NCI-H2107 treated with DMSO at 0.1 percent for 48 hours (cell line): ENCODE results near the gene RAI1.

ENCODE experiments used
- DNase-seq: peaks from one replicate; lab custom pipeline; 2025; ENCODE audit not compliant: unreplicated experiment; lab: John Stamatoyannopoulos, UW

The RAI1 gene

GRCh38 chr17:17812211-17813054 lies 131.2 kb downstream of the RAI1 start:
- no peak for DNase-seq

GRCh38 chr17:17813055-17813724 lies 131.9 kb downstream of the RAI1 start:
- no peak for DNase-seq

GRCh38 chr17:17813725-17814095 lies 132.5 kb downstream of the RAI1 start:
- no peak for DNase-seq

GRCh38 chr17:17814162-17815061 lies 133.2 kb downstream of the RAI1 start:
- no peak for DNase-seq

GRCh38 chr17:17815062-17815406 lies 133.8 kb downstream of the RAI1 start:
- DNase-seq, result no peak

GRCh38 chr17:17815436-17816200 lies 134.4 kb downstream of the RAI1 start:
- DNase-seq, result no peak

- DNase-seq, result no peak
Observed at GRCh38 chr17:17816240-17816814, 135.1 kb downstream of the RAI1 start.

GRCh38 chr17:17816831-17817551 lies 135.7 kb downstream of the RAI1 start:
- no peak for DNase-seq

- DNase-seq, result no peak
Observed at GRCh38 chr17:17817552-17817947, 136.3 kb downstream of the RAI1 start.

GRCh38 chr17:17818088-17818526 lies 136.8 kb downstream of the RAI1 start:
- no peak for DNase-seq

GRCh38 chr17:17819111-17819510 lies 137.9 kb downstream of the RAI1 start:
- DNase-seq, result no peak

- DNase-seq, result no peak
Observed at GRCh38 chr17:17819561-17819995, 138.3 kb downstream of the RAI1 start.

GRCh38 chr17:17820046-17820445 lies 138.8 kb downstream of the RAI1 start:
- no peak for DNase-seq

GRCh38 chr17:17820463-17821158 lies 139.4 kb downstream of the RAI1 start:
- DNase-seq, result no peak

- no peak for DNase-seq
Observed at GRCh38 chr17:17822189-17822588, 140.9 kb downstream of the RAI1 start.

GRCh38 chr17:17822616-17823015 lies 141.4 kb downstream of the RAI1 start:
- no peak for DNase-seq

- peak; percentile 34 for DNase-seq
Observed at GRCh38 chr17:17823433-17824118, 142.3 kb downstream of the RAI1 start.

GRCh38 chr17:17824119-17824782 lies 143.0 kb downstream of the RAI1 start:
- no peak for DNase-seq
